Testis (tissue), 5 donors: Measurements from ENCODE around the gene GLOD5. TPM values are rescaled to one million over a fixed set of nuclear protein-coding genes. Genes with fewer than 3 reads are reported as not detected.

Source experiments
- DNase-seq: peaks from one replicate; pipeline ENCODE4 v3.0.0-alpha.2; 2019
- H3K27ac ChIP-seq, 2 donors: fragments of 200-600 bp; sonication (generic); one replicate each; pipeline ENCODE4 v1.5.1; 2019
- H3K27me3 ChIP-seq: fragments of 200-600 bp; sonication (generic); one replicate; pipeline ENCODE4 v1.5.1; 2019
- H3K36me3 ChIP-seq: fragments of 200-600 bp; sonication (generic); one replicate; pipeline ENCODE4 v1.5.1; 2017; ENCODE audit warnings: low read depth; ENCODE audit errors: missing control alignments
- H3K4me1 ChIP-seq: fragments of 200-600 bp; sonication (generic); one replicate; pipeline ENCODE4 v1.5.1; 2019
- H3K4me3 ChIP-seq, 2 donors: fragments of 200-600 bp; sonication (generic); one replicate each; pipeline ENCODE4 v1.5.1; 2017 to 2019
- H3K9me3 ChIP-seq: fragments of 200-600 bp; sonication (generic); one replicate; pipeline ENCODE4 v1.5.1; 2017
- POLR2A ChIP-seq: fragments of 450-650 bp; IDR thresholded peaks from one replicate; pipeline ENCODE4 v1.6.1; 2017; ENCODE audit warnings: antibody characterized with exemption, mild to moderate bottlenecking, moderate library complexity
- WGBS, 2 donors: methylation state at CpG; one replicate each; pipeline ENCODE4 v1.1.5; 2018; 5-methylcytosine and 5-hydroxymethylcytosine counted together
- intact Hi-C: fragments of 100-400 bp; cut with DNase I; formaldehyde crosslinking; loops from one replicate; pipeline ENCODE4 v1.15.1; 2023; ENCODE audit warnings: low total_unique reads
- long read RNA-seq, 2 donors: transcript quantifications; one replicate each; lab custom pipeline, GENCODE V29; 2026
- polyA plus RNA-seq: library from polyadenylated mRNA; stranded (reverse); fragments of 350-450 nt; fragmentation: Illumina TruSeq; extraction: RNeasy Lipid Tissue Mini Kit (QIAGEN cat#74804); gene quantifications from one replicate; pipeline ENCODE4 v1.2.3, GENCODE V29; 2014; ENCODE audit warnings: low read depth, low replicate concordance; ENCODE audit not compliant: insufficient read depth
- total RNA-seq, 2 donors: library from RNA; depleted of rRNA; stranded (reverse); fragments of >200 nt; gene quantifications; one replicate each; pipeline ENCODE4 v1.2.3, GENCODE V29; 2016
- TF ChIP-seq, protein P1 (sequence below), 3 experiments: fragments of 450-650 bp in 2 of 3; fragments of 200-600 bp in 1 of 3; sonication (generic) in 1 of 3; IDR thresholded peaks; one replicate each; pipeline ENCODE4 v1.5.1; 2016 to 2019; ENCODE audit warnings: antibody characterized with exemption in 3 of 3, mild to moderate bottlenecking in 2 of 3, moderate library complexity in 1 of 3

The GLOD5 gene
- total RNA-seq (not detected), polyA plus RNA-seq (0.83 TPM)
- long read RNA-seq, donor 1: 0 reads
- long read RNA-seq, donor 2: 0 reads

DNA sequence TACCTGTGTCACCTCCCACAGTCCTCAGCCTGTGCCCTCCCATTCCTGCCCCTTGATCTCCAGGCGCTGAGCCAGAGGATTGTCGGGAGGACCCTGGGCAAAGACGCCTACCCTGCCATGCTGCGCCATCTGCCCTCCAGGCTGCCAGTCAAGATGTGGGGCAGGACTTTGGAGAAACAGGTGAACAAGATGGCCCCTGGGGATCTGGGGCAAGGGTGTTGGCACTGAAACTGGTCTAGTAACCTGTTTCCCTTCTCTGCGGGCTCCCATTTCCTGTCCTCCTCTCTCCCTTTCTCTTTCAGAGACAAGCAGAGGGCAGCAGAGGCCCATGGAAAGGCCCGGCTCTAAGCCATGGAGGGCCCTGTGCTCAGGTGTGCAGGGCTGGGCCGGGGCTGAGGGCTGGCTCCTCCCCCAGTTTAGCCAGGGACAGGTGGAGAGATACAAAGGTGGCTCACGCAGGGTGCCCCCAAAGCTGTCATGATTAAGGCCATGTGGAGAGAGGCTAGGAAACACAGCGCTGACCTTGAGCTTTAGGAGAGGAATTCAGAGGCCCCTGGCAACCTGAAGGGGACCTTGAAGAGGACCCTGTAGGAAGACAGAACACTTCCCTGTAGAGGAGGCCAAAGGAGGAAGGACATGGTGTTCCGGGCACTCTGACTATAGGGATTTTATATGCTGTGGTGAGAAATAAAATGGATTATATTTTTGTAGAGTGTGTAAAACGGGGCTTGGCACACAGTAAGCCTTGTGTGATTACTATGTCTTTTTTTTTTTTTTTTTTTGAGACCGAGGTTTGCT lies at the start of gene GLOD5:
TSS of gene GLOD5 (plus strand) at position 74 of the 798 bp plus-strand sequence. CDS start at position 118, 44 bp downstream.
- TF ChIP-seq POLR2A: no peak
- TF ChIP-seq, protein P1, sequence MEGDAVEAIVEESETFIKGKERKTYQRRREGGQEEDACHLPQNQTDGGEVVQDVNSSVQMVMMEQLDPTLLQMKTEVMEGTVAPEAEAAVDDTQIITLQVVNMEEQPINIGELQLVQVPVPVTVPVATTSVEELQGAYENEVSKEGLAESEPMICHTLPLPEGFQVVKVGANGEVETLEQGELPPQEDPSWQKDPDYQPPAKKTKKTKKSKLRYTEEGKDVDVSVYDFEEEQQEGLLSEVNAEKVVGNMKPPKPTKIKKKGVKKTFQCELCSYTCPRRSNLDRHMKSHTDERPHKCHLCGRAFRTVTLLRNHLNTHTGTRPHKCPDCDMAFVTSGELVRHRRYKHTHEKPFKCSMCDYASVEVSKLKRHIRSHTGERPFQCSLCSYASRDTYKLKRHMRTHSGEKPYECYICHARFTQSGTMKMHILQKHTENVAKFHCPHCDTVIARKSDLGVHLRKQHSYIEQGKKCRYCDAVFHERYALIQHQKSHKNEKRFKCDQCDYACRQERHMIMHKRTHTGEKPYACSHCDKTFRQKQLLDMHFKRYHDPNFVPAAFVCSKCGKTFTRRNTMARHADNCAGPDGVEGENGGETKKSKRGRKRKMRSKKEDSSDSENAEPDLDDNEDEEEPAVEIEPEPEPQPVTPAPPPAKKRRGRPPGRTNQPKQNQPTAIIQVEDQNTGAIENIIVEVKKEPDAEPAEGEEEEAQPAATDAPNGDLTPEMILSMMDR (IDR thresholded peaks at IDR 0.05): no peak
- intact Hi-C loops: no loop called here
- 40 to 71% methylated on average over 6 to 12 of the region's 12 CpGs for WGBS, 2 donors
- H3K27me3 ChIP-seq: no peaks in the 10 kb centered on the region
- peak; percentile 28 for DNase-seq
- H3K4me3 ChIP-seq: no peak within 1 kb of the TSS
- H3K9me3 ChIP-seq: no peaks in the 10 kb centered on the region
- H3K36me3 ChIP-seq: no peaks in the 10 kb centered on the region
- H3K27ac ChIP-seq: no peak within 1 kb of the TSS
- no peaks in the 10 kb centered on the region for H3K4me1 ChIP-seq

DNA sequence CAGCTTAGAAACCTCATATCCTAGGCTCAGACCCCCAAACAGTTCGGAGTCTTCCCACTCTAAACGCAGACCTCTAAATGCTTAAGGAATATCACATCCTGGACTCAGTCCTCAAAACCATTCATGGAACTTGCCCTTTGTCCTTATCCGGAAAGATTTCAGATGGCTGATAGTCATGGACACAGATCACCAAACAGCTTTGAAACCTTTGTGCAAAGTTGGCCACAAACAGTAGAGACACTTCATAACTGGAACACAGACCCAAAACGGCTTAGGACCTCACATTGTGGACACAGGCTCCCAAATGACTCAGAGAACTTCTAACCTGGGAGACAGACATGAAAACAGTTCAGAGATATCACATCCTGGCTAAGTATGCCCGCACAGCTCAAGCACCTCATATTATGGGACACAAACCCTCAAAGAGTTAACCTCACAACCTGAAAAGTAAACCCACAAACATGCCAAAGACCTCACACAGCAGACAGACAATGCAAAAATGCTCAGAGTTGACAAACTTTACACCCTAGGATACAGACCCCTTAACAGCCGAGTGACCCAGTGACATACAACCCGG lies 49.5 kb upstream of the GLOD5 start:
- Histone ChIP-seq H3K4me3 (no peak overlapping the region), H3K36me3 (no peaks in the 10 kb centered on the region), H3K4me1 (no peaks in the 10 kb centered on the region), H3K27me3 (no peaks in the 10 kb centered on the region), H3K27ac (no peak overlapping the region), H3K9me3 (no peaks in the 10 kb centered on the region)
- DNase-seq: no peak
- intact Hi-C loops: no loop called here
- no peak for TF ChIP-seq POLR2A
- TF ChIP-seq, protein P1 (IDR thresholded peaks at IDR 0.05): no peak
- WGBS, 2 donors: 86 to 90% methylated on average over 5 to 7 of the region's 7 CpGs

- no peak overlapping the region for H3K4me3 ChIP-seq
- no peaks in the 10 kb centered on the region for H3K9me3 ChIP-seq
- H3K36me3 ChIP-seq: no peaks in the 10 kb centered on the region
- 85 to 94% methylated on average over 2 of the region's 2 CpGs for WGBS, 2 donors
- intact Hi-C loops: no loop called here
- DNase-seq: no peak
- no peaks in the 10 kb centered on the region for H3K4me1 ChIP-seq
- TF ChIP-seq, protein P1 (IDR thresholded peaks at IDR 0.05): no peak
- TF ChIP-seq POLR2A: no peak
- no peaks in the 10 kb centered on the region for H3K27me3 ChIP-seq
- no peak overlapping the region for H3K27ac ChIP-seq
Observed at GRCh38 chrX:48713847-48714246, 47.7 kb upstream of the GLOD5 start.

DNA sequence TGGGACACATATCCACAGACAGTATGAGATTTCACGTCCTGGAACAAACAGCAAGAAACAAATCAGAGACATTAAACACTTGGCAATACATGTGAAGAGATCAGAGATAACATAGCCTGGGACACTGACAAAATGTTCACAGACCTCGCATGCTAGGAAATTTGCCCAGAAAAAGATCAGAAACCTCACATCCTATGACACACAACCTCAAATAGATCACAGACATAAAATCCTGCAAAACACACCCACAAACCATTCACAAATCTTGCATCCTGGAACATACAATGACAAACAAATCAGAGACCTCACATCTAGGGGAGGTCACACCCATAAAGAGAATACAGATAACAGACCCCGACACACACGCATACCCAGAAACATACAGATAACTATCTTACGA lies 47.0 kb upstream of the GLOD5 start:
- H3K9me3 ChIP-seq: no peaks in the 10 kb centered on the region
- intact Hi-C loops: no loop called here
- WGBS, 2 donors: 56 to 67% methylated on average over 5 of the region's 5 CpGs
- no peaks in the 10 kb centered on the region for H3K36me3 ChIP-seq
- TF ChIP-seq POLR2A: no peak
- TF ChIP-seq, protein P1 (IDR thresholded peaks at IDR 0.05): no peak
- H3K27me3 ChIP-seq: no peaks in the 10 kb centered on the region
- H3K4me3 ChIP-seq: no peak overlapping the region
- no peak for DNase-seq
- no peaks in the 10 kb centered on the region for H3K4me1 ChIP-seq
- H3K27ac ChIP-seq: no peak overlapping the region
